Measurements from ENCODE around the gene VEGFA. TPM values are rescaled to one million over a fixed set of nuclear protein-coding genes. Genes with fewer than 3 reads are reported as not detected.

Gene VEGFA
- total RNA-seq, 2 donors from 2014 or later: 127 to 335 TPM

DNA sequence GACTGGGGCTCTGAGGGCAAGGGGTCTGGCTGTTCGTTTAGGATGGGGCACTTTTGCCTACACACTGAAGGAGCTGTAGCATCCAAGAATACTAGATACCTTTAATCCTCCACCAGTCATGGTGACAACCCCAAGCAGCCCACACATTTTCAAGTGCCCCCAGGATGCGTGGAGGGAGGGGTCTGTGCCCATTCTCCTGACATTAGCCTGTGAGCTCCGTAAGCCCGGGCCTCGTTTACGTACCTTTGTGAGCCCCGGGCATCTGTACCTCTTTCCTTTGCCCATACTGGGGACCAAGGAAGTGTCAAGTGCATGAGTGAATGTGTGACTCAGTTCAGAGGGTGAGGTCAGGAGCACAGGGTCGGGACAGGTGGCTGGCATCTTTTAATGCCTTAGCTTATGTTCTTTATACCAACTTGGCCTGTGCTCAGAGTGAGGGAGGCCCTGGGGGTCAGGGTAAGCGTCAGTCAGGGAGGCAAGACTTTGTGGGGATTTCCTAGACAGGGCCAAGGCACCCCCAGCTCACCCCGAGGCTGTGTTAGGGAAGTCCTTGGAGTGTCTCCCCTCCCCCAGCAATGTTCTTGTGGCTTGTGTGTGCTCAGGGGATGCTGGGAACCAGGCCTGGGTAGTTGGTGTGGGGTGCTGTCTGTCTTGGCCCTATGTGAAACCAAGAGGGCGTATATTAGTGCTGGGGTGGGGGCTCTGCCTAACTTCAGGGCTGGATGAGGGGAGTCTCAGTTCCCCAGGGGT, 12.9 kb downstream of the VEGFA start:
- Histone ChIP-seq H3K27ac (no peak overlapping the region), H3K4me1 (replicated peaks) (peaks cover 9% of the 10 kb centered on the region), H3K36me3 (peaks cover 3 to 14% of the 10 kb centered on the region in 2 donors), H3K4me3 (no peak overlapping the region), H3K9me3 (no peaks in the 10 kb centered on the region), H3K27me3 (replicated peaks; ENCODE audit: insufficient read depth) (no peaks in the 10 kb centered on the region)
- TF ChIP-seq POLR2AphosphoS5 (IDR thresholded peaks at IDR 0.05) (no peak), POLR2A (IDR thresholded peaks at IDR 0.05) (no peak)
- TF ChIP-seq, protein P1, sequence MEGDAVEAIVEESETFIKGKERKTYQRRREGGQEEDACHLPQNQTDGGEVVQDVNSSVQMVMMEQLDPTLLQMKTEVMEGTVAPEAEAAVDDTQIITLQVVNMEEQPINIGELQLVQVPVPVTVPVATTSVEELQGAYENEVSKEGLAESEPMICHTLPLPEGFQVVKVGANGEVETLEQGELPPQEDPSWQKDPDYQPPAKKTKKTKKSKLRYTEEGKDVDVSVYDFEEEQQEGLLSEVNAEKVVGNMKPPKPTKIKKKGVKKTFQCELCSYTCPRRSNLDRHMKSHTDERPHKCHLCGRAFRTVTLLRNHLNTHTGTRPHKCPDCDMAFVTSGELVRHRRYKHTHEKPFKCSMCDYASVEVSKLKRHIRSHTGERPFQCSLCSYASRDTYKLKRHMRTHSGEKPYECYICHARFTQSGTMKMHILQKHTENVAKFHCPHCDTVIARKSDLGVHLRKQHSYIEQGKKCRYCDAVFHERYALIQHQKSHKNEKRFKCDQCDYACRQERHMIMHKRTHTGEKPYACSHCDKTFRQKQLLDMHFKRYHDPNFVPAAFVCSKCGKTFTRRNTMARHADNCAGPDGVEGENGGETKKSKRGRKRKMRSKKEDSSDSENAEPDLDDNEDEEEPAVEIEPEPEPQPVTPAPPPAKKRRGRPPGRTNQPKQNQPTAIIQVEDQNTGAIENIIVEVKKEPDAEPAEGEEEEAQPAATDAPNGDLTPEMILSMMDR (IDR thresholded peaks at IDR 0.05): no peak
- DNase-seq (ENCODE audit: low spot score): no peak
- intact Hi-C loops (cut with DNase I): no loop called here
- WGBS: 84% methylated on average over 11 of the region's 11 CpGs

DNA sequence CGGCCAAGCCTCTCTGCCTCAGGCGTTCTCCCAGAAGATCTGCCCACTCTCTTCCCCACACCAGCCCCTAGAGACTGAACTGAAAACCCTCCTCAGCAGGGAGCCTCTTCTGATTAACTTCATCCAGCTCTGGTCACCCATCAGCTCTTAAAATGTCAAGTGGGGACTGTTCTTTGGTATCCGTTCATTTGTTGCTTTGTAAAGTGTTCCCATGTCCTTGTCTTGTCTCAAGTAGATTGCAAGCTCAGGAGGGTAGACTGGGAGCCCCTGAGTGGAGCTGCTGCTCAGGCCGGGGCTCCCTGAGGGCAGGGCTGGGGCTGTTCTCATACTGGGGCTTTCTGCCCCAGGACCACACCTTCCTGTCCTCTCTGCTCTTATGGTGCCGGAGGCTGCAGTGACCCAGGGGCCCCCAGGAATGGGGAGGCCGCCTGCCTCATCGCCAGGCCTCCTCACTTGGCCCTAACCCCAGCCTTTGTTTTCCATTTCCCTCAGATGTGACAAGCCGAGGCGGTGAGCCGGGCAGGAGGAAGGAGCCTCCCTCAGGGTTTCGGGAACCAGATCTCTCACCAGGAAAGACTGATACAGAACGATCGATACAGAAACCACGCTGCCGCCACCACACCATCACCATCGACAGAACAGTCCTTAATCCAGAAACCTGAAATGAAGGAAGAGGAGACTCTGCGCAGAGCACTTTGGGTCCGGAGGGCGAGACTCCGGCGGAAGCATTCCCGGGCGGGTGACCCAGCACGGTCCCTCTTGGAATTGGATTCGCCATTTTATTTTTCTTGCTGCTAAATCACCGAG, 14.2 kb downstream of the VEGFA start:
- Histone ChIP-seq H3K27me3 (replicated peaks; ENCODE audit: insufficient read depth) (no peaks in the 10 kb centered on the region), H3K36me3 (peaks cover 3 to 9% of the 10 kb centered on the region in 2 donors), H3K27ac (no peak overlapping the region), H3K4me3 (no peak overlapping the region), H3K9me3 (no peaks in the 10 kb centered on the region), H3K4me1 (replicated peaks) (peaks cover 6% of the 10 kb centered on the region)
- intact Hi-C loops (cut with DNase I): no loop called here
- TF ChIP-seq, protein P1 (IDR thresholded peaks at IDR 0.05): no peak
- TF ChIP-seq POLR2A (IDR thresholded peaks at IDR 0.05) (no peak), POLR2AphosphoS5 (IDR thresholded peaks at IDR 0.05) (no peak)
- DNase-seq (ENCODE audit: low spot score): no peak
- WGBS: 85% methylated on average over 26 of the region's 26 CpGs

DNA sequence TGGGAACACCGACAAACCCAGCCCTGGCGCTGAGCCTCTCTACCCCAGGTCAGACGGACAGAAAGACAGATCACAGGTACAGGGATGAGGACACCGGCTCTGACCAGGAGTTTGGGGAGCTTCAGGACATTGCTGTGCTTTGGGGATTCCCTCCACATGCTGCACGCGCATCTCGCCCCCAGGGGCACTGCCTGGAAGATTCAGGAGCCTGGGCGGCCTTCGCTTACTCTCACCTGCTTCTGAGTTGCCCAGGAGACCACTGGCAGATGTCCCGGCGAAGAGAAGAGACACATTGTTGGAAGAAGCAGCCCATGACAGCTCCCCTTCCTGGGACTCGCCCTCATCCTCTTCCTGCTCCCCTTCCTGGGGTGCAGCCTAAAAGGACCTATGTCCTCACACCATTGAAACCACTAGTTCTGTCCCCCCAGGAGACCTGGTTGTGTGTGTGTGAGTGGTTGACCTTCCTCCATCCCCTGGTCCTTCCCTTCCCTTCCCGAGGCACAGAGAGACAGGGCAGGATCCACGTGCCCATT, 15.3 kb downstream of the VEGFA start:
- no peak overlapping the region for H3K4me3 ChIP-seq
- DNase-seq (ENCODE audit: low spot score): no peak
- H3K36me3 ChIP-seq: peaks cover 3 to 9% of the 10 kb centered on the region in 2 donors
- intact Hi-C loops (cut with DNase I): no loop called here
- 76% methylated on average over 14 of the region's 14 CpGs for WGBS
- H3K4me1 ChIP-seq (replicated peaks): no peaks in the 10 kb centered on the region
- H3K9me3 ChIP-seq: no peaks in the 10 kb centered on the region
- TF ChIP-seq POLR2A (IDR thresholded peaks at IDR 0.05) (no peak), POLR2AphosphoS5 (IDR thresholded peaks at IDR 0.05) (no peak)
- TF ChIP-seq, protein P1 (IDR thresholded peaks at IDR 0.05): no peak
- no peak overlapping the region for H3K27ac ChIP-seq
- H3K27me3 ChIP-seq (replicated peaks; ENCODE audit: insufficient read depth): no peaks in the 10 kb centered on the region

DNA sequence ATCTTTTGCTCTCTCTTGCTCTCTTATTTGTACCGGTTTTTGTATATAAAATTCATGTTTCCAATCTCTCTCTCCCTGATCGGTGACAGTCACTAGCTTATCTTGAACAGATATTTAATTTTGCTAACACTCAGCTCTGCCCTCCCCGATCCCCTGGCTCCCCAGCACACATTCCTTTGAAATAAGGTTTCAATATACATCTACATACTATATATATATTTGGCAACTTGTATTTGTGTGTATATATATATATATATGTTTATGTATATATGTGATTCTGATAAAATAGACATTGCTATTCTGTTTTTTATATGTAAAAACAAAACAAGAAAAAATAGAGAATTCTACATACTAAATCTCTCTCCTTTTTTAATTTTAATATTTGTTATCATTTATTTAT, 15.9 kb downstream of the VEGFA start:
- Histone ChIP-seq H3K4me1 (replicated peaks) (no peaks in the 10 kb centered on the region), H3K36me3 (peaks cover 3 to 9% of the 10 kb centered on the region in 2 donors), H3K9me3 (no peaks in the 10 kb centered on the region), H3K27ac (no peak overlapping the region), H3K27me3 (replicated peaks; ENCODE audit: insufficient read depth) (no peaks in the 10 kb centered on the region), H3K4me3 (no peak overlapping the region)
- WGBS: 79% methylated on average over 3 of the region's 3 CpGs
- TF ChIP-seq POLR2A (IDR thresholded peaks at IDR 0.05) (no peak), POLR2AphosphoS5 (IDR thresholded peaks at IDR 0.05) (no peak)
- TF ChIP-seq, protein P1 (IDR thresholded peaks at IDR 0.05): no peak
- no peak for DNase-seq (ENCODE audit: low spot score)
- intact Hi-C loops (cut with DNase I): no loop called here
